ENCODE results near the gene PCCA.
"Not testable (repeated sequence)": the region's sequence is repeated elsewhere in the genome, so short reads cannot be mapped to it uniquely, and the experiment has no call there.

Gene PCCA

GRCh38 chr13:100141461-100141961, 52.6 kb downstream of the PCCA start:
- DNase-seq, result not testable (repeated sequence)

- DNase-seq, result no peak
These were observed 57.6 kb downstream of the PCCA start for GRCh38 chr13:100146534-100146933.

- DNase-seq, result no peak
These were observed 58.9 kb downstream of the PCCA start for GRCh38 chr13:100147825-100148224.

GRCh38 chr13:100148422-100148821, 59.5 kb downstream of the PCCA start:
- DNase-seq, result no peak

- no peak for DNase-seq
These were observed 60.5 kb downstream of the PCCA start for GRCh38 chr13:100149389-100149788.

GRCh38 chr13:100150711-100151110, 61.8 kb downstream of the PCCA start:
- DNase-seq, result not testable (repeated sequence)

GRCh38 chr13:100154842-100155416, 66.0 kb downstream of the PCCA start:
- no peak for DNase-seq

GRCh38 chr13:100156788-100157187, 67.9 kb downstream of the PCCA start:
- DNase-seq, result no peak

- DNase-seq, result no peak
These were observed 69.7 kb downstream of the PCCA start for GRCh38 chr13:100158569-100158968.

GRCh38 chr13:100159584-100159983, 70.7 kb downstream of the PCCA start:
- no peak for DNase-seq

- DNase-seq, result no peak
These were observed 71.6 kb downstream of the PCCA start for GRCh38 chr13:100160450-100160849.

GRCh38 chr13:100163375-100163774, 74.5 kb downstream of the PCCA start:
- no peak for DNase-seq

- DNase-seq, result no peak
These were observed 84.3 kb downstream of the PCCA start for GRCh38 chr13:100173203-100173602.

- DNase-seq, result not testable (repeated sequence)
These were observed 85.6 kb downstream of the PCCA start for GRCh38 chr13:100174455-100174854.

- no peak for DNase-seq
These were observed 86.3 kb downstream of the PCCA start for GRCh38 chr13:100175078-100175802.

- DNase-seq, result no peak
These were observed 86.9 kb downstream of the PCCA start for GRCh38 chr13:100175803-100176182.

GRCh38 chr13:100176801-100177400, 88.0 kb downstream of the PCCA start:
- no peak for DNase-seq

- DNase-seq, result no peak
These were observed 89.4 kb downstream of the PCCA start for GRCh38 chr13:100178309-100178708.

GRCh38 chr13:100179276-100179675, 90.4 kb downstream of the PCCA start:
- DNase-seq, result no peak

- no peak for DNase-seq
These were observed 94.1 kb downstream of the PCCA start for GRCh38 chr13:100182900-100183490.

GRCh38 chr13:100184095-100184494, 95.2 kb downstream of the PCCA start:
- no peak for DNase-seq

- no peak for DNase-seq
These were observed 106.7 kb downstream of the PCCA start for GRCh38 chr13:100195568-100195967.

GRCh38 chr13:100196375-100196774, 107.5 kb downstream of the PCCA start:
- DNase-seq, result no peak

GRCh38 chr13:100197116-100197515, 108.2 kb downstream of the PCCA start:
- no peak for DNase-seq

Measured in OCI-M1 (cell line).